H9 (cell line): ENCODE results near the gene BRF1. TPM values are rescaled to one million over a fixed set of nuclear protein-coding genes. Genes with fewer than 3 reads are reported as not detected.

Experiments used
- DNase-seq: peaks from one replicate; pipeline ENCODE4 v3.0.0-alpha.2; 2017
- H2AFZ ChIP-seq: one replicate; pipeline ENCODE4 v1.6.1; 2013; ENCODE audit warnings: mild to moderate bottlenecking, low read length, control low read depth, moderate library complexity
- H2AK5ac ChIP-seq: 2 replicates; pipeline ENCODE4 v1.6.1; 2013; ENCODE audit warnings: low read length, control low read depth, mixed read lengths; ENCODE audit not compliant: insufficient read length
- H2BK120ac ChIP-seq: one replicate; pipeline ENCODE4 v1.6.1; 2013; ENCODE audit warnings: low read depth, mild to moderate bottlenecking, low read length, control low read depth, inconsistent platforms; ENCODE audit not compliant: poor library complexity, severe bottlenecking
- H2BK12ac ChIP-seq: 2 replicates; pipeline ENCODE4 v1.6.1; 2013; ENCODE audit warnings: low read length, control low read depth, mixed read lengths, low read depth; ENCODE audit not compliant: insufficient read length
- H2BK15ac ChIP-seq: 2 replicates; pipeline ENCODE4 v1.6.1; 2013; ENCODE audit warnings: low read depth, low read length, control low read depth
- H2BK20ac ChIP-seq: one replicate; pipeline ENCODE4 v1.6.1; 2013; ENCODE audit warnings: low read depth, mild to moderate bottlenecking, low read length, control low read depth, inconsistent platforms; ENCODE audit not compliant: poor library complexity, severe bottlenecking
- H2BK5ac ChIP-seq: 2 replicates; pipeline ENCODE4 v1.6.1; 2013; ENCODE audit warnings: low read length, control low read depth, mixed read lengths; ENCODE audit not compliant: insufficient read length
- H3K14ac ChIP-seq: 2 replicates; pipeline ENCODE4 v1.6.1; 2013; ENCODE audit warnings: low read length, control low read depth; ENCODE audit not compliant: insufficient read depth
- H3K18ac ChIP-seq: 2 replicates; pipeline ENCODE4 v1.6.1; 2013; ENCODE audit warnings: low read depth, mild to moderate bottlenecking, mixed read lengths, low read length, control low read depth; ENCODE audit not compliant: insufficient read length
- H3K23ac ChIP-seq: 2 replicates; pipeline ENCODE4 v1.6.1; 2013; ENCODE audit warnings: low read length, control low read depth, mixed read lengths, low read depth; ENCODE audit not compliant: insufficient read length
- H3K23me2 ChIP-seq: 2 replicates; pipeline ENCODE4 v1.6.1; 2013; ENCODE audit warnings: low read depth, mild to moderate bottlenecking, mixed read lengths, low read length, control low read depth; ENCODE audit not compliant: insufficient read length, poor library complexity, severe bottlenecking
- H3K27ac ChIP-seq: 2 replicates; pipeline ENCODE4 v1.5.1; 2013; ENCODE audit warnings: low read length, control low read depth, mixed read lengths, low read depth; ENCODE audit not compliant: insufficient read length
- H3K27me3 ChIP-seq: 2 replicates; pipeline ENCODE4 v1.6.1; 2013; ENCODE audit warnings: low read length, control low read depth, inconsistent platforms; ENCODE audit not compliant: insufficient read depth
- H3K4ac ChIP-seq: 2 replicates; pipeline ENCODE4 v1.6.1; 2013; ENCODE audit warnings: low read depth, mild to moderate bottlenecking, control low read depth, inconsistent platforms, low read length, moderate library complexity
- H3K4me1 ChIP-seq: 2 replicates; pipeline ENCODE4 v1.6.1; 2013; ENCODE audit warnings: low read length, control low read depth, inconsistent platforms; ENCODE audit not compliant: insufficient read depth
- H3K4me2 ChIP-seq: 2 replicates; pipeline ENCODE4 v1.6.1; 2013; ENCODE audit warnings: low read length, control low read depth, mixed read lengths; ENCODE audit not compliant: insufficient read length, insufficient read depth
- H3K56ac ChIP-seq: 2 replicates; pipeline ENCODE4 v1.6.1; 2013; ENCODE audit warnings: low read depth, mild to moderate bottlenecking, mixed read lengths, low read length, control low read depth; ENCODE audit not compliant: insufficient read length
- H3K79me1 ChIP-seq: 2 replicates; pipeline ENCODE4 v1.6.1; 2013; ENCODE audit warnings: low read depth, mild to moderate bottlenecking, moderate library complexity, low read length, control low read depth, inconsistent platforms; ENCODE audit not compliant: insufficient read depth, poor library complexity, severe bottlenecking
- H3K79me2 ChIP-seq: 2 replicates; pipeline ENCODE4 v1.6.1; 2013; ENCODE audit warnings: low read length, control low read depth, inconsistent platforms; ENCODE audit not compliant: insufficient read depth
- H3K9ac ChIP-seq: 2 replicates; pipeline ENCODE4 v1.6.1; 2013; ENCODE audit warnings: low read length, control low read depth, mixed read lengths; ENCODE audit not compliant: insufficient read length; ENCODE audit errors: extremely low read depth
- H3K9me3 ChIP-seq: one replicate; pipeline ENCODE4 v1.6.1; 2013; ENCODE audit warnings: low read depth, low read length, inconsistent platforms; ENCODE audit not compliant: control insufficient read depth
- H3T11ph ChIP-seq: one replicate; pipeline ENCODE4 v1.6.1; 2013; ENCODE audit warnings: mild to moderate bottlenecking, low read length, control low read depth, inconsistent platforms
- H4K20me1 ChIP-seq: one replicate; pipeline ENCODE4 v1.6.1; 2013; ENCODE audit not compliant: control insufficient read depth, insufficient read length, insufficient read depth
- H4K5ac ChIP-seq: 2 replicates; pipeline ENCODE4 v1.6.1; 2013; ENCODE audit warnings: low read depth, mild to moderate bottlenecking, mixed read lengths, low read length, control low read depth; ENCODE audit not compliant: insufficient read length
- H4K8ac ChIP-seq: replicated peaks from 2 replicates; pipeline ENCODE4 v1.6.1; 2013; ENCODE audit warnings: low read length, control low read depth, mixed read lengths, low read depth; ENCODE audit not compliant: insufficient read length
- H4K91ac ChIP-seq: 2 replicates; pipeline ENCODE4 v1.6.1; 2013; ENCODE audit warnings: low read depth, mild to moderate bottlenecking, moderate library complexity, mixed read lengths, low read length, control low read depth; ENCODE audit not compliant: insufficient read length
- H3K27ac Mint-ChIP-seq, 3 experiments: 2 replicates in 2 of 3; 3 replicates in 1 of 3; pipeline ENCODE4 v1.8.0; 2020 to 2021; ENCODE audit warnings: mixed read lengths in 3 of 3, mild to moderate bottlenecking in 1 of 3, moderate library complexity in 1 of 3
- H3K27me3 Mint-ChIP-seq: 2 replicates; pipeline ENCODE4 v1.8.0; 2021; ENCODE audit warnings: low read depth, mild to moderate bottlenecking, moderate library complexity, mixed read lengths
- H3K36me3 Mint-ChIP-seq, 3 experiments: 2 replicates in 2 of 3; 3 replicates in 1 of 3; pipeline ENCODE4 v1.8.0; 2020 to 2021; ENCODE audit warnings: low read depth in 3 of 3, mixed read lengths in 3 of 3; ENCODE audit not compliant: insufficient read depth in 1 of 3
- H3K4me1 Mint-ChIP-seq, 2 experiments: 2 replicates each; pipeline ENCODE4 v1.8.0; 2020; ENCODE audit warnings: mixed read lengths in 2 of 2
- H3K4me3 Mint-ChIP-seq, 2 experiments: 2 replicates in 1 of 2; 3 replicates in 1 of 2; pipeline ENCODE4 v1.8.0; 2020 to 2021; ENCODE audit warnings: mild to moderate bottlenecking in 2 of 2, mixed read lengths in 2 of 2, moderate library complexity in 1 of 2
- H3K9me3 Mint-ChIP-seq, 2 experiments: 2 replicates in 1 of 2; 3 replicates in 1 of 2; pipeline ENCODE4 v1.8.0; 2020; ENCODE audit warnings: mild to moderate bottlenecking in 2 of 2, mixed read lengths in 2 of 2, moderate library complexity in 1 of 2
- CTCF ChIP-seq: fragments of 200-600 bp; sonication (generic); conservative IDR thresholded peaks from 3 replicates; pipeline ENCODE4 v1.8.0; 2021; ENCODE audit warnings: antibody characterized with exemption, mild to moderate bottlenecking
- WGBS: extraction: QIAGEN DNeasy Blood & Tissue Kit; methylation state at CpG from one replicate; pipeline ENCODE4 v1.1.7; 2013; ENCODE audit warnings: missing lambda C conversion rate, low lambda C conversion rate, mixed read lengths; ENCODE audit not compliant: insufficient read length; ENCODE audit errors: extremely low coverage; 5-methylcytosine and 5-hydroxymethylcytosine counted together
- total RNA-seq: library from RNA; stranded (reverse); gene quantifications from 2 replicates; pipeline ENCODE4 v1.2.1, GENCODE V29; 2021

Gene BRF1
- total RNA-seq, 1 experiment from 2014 or later: 28.3 TPM

- H3K9me3 Mint-ChIP-seq: peaks cover 0 to 2% of the 10 kb centered on the region in 2 experiments; a peak in 2 of 5 replicates
- Histone ChIP-seq H3T11ph (no peak overlapping the region), H3K23ac (no peak overlapping the region), H2AFZ (no peak overlapping the region), H3K18ac (no peak overlapping the region), H2BK120ac (no peak overlapping the region), H3K4me2 (no peak overlapping the region), H3K79me2 (no peaks in the 10 kb centered on the region), H4K20me1 (no peaks in the 10 kb centered on the region), H2BK12ac (no peak overlapping the region), H2BK5ac (no peak overlapping the region), H3K79me1 (no peaks in the 10 kb centered on the region), H3K4me1 (no peaks in the 10 kb centered on the region), H2BK20ac (no peak overlapping the region), H3K14ac (no peak overlapping the region), H3K56ac (no peak overlapping the region), H3K23me2 (no peaks in the 10 kb centered on the region), H3K9me3 (no peaks in the 10 kb centered on the region), H4K91ac (no peak overlapping the region), H3K27ac (no peak overlapping the region), H2BK15ac (no peak overlapping the region), H3K27me3 (no peaks in the 10 kb centered on the region), H3K4ac (no peak overlapping the region), H4K8ac (no peak overlapping the region), H4K5ac (no peak overlapping the region), H2AK5ac (no peak overlapping the region), H3K9ac (no peak overlapping the region)
- H3K27ac Mint-ChIP-seq: no peak overlapping the region; a peak in 1 of 7 replicates
- peaks cover 3 to 31% (median 16%) of the 10 kb centered on the region in 3 experiments; a peak in 4 of 7 replicates for H3K36me3 Mint-ChIP-seq
- H3K4me3 Mint-ChIP-seq: no peak overlapping the region
- H3K27me3 Mint-ChIP-seq: no peaks in the 10 kb centered on the region
- no peaks in the 10 kb centered on the region for H3K4me1 Mint-ChIP-seq
- TF ChIP-seq CTCF: no peak
- no CpG with 5 or more reads among the region's 10 CpGs for WGBS
- no peak for DNase-seq
Measured at GRCh38 chr14:105226198-105226597, 74.6 kb downstream of the BRF1 start.
